HCT116 (cell line): ENCODE data around the gene DYNLT2. TPM values are rescaled to one million over a fixed set of nuclear protein-coding genes. Genes with fewer than 3 reads are reported as not detected.

Experiments
- ATAC-seq: fragments of 200-7000 bp; cut with Tn5 transposase; 2 replicates; pipeline ENCODE4 v1.9.1; 2020; ENCODE audit warnings: mild to moderate bottlenecking, moderate library complexity
- BruUV-seq: library from RNA; stranded (reverse); fragments of 400-500 nt; replicated peaks from 2 replicates; lab custom pipeline; 2021; lab: Mats Ljungman, UMichigan
- CTCF ChIA-PET: fragments of 300-600 bp; sonication (Branson Sonifier 250); formaldehyde crosslinking; loops from one replicate; lab custom pipeline; 2021; ENCODE audit warnings: antibody characterized with exemption; lab: Charles Lee
- POLR2A ChIA-PET: fragments of 300-600, 350-600 bp; sonication (Branson Sonifier 250); formaldehyde crosslinking; loops from one replicate; lab custom pipeline; 2021; ENCODE audit warnings: antibody characterized with exemption; lab: Charles Lee
- RAD21 ChIA-PET, 2 experiments: fragments of 300-600 bp; sonication (Branson Sonifier 250); formaldehyde crosslinking; loops; one replicate each; lab custom pipeline; 2023; ENCODE audit warnings: low total read pairs in 2 of 2; ENCODE audit not compliant: uncharacterized antibody in 2 of 2, unreplicated experiment in 2 of 2, low non-redundant PET in 1 of 2; lab: Charles Lee
- DNase-seq: peaks from one replicate; pipeline ENCODE4 v3.0.0-alpha.2; 2010; ENCODE audit warnings: low read depth, low spot score
- H2AFZ ChIP-seq: fragments of 200-600 bp; shearing (Covaris generic), sonication (generic); 2 replicates; pipeline ENCODE4 v1.6.1; 2017; ENCODE audit warnings: low read depth, mixed run types, mixed read lengths, antibody characterized with exemption, low read length; ENCODE audit not compliant: poor library complexity, severe bottlenecking
- H3K27ac ChIP-seq: 2 replicates; pipeline ENCODE4 v1.5.1; 2012; ENCODE audit warnings: low read depth, low read length
- H3K27me3 ChIP-seq: fragments of 200-600 bp; sonication (generic); 2 replicates; pipeline ENCODE4 v1.6.1; 2016; ENCODE audit warnings: mixed run types, low read length, mixed read lengths; ENCODE audit not compliant: insufficient read depth
- H3K36me3 ChIP-seq, 2 experiments: fragments of 200-500 bp in 1 of 2; fragments of 200-600 bp in 1 of 2; sonication (Bioruptor generic) in 1 of 2; sonication (generic) in 1 of 2; 2 replicates each; pipeline versions ENCODE4 v1.5.1 to v1.6.1; 2014 to 2016; ENCODE audit warnings: low read length in 2 of 2, inconsistent platforms in 1 of 2, mixed read lengths in 1 of 2, mixed run types in 1 of 2; ENCODE audit not compliant: insufficient read depth in 2 of 2, control insufficient read depth in 1 of 2
- H3K4me1 ChIP-seq, 2 experiments: fragments of 200-600 bp in 1 of 2; sonication (generic) in 1 of 2; 2 replicates each; pipeline versions ENCODE4 v1.5.1 to v1.6.1; 2012 to 2017; ENCODE audit warnings: low read length in 2 of 2, inconsistent platforms in 1 of 2, mild to moderate bottlenecking in 1 of 2, mixed read lengths in 1 of 2, mixed run types in 1 of 2, moderate library complexity in 1 of 2; ENCODE audit not compliant: insufficient read depth in 2 of 2, control insufficient read depth in 1 of 2
- H3K4me2 ChIP-seq: fragments of 200-600 bp; sonication (generic); 2 replicates; pipeline ENCODE4 v1.6.1; 2017; ENCODE audit warnings: mixed run types, low read length, mixed read lengths
- H3K4me3 ChIP-seq, 2 experiments: fragments of 200-600 bp in 1 of 2; sonication (generic) in 1 of 2; replicated peaks in 1 of 2; 2 replicates each; pipeline ENCODE4 v1.5.1; 2011 to 2016; ENCODE audit warnings: low read length in 2 of 2, control low read depth in 1 of 2, low read depth in 1 of 2, mild to moderate bottlenecking in 1 of 2, mixed read lengths in 1 of 2, mixed run types in 1 of 2
- H3K79me2 ChIP-seq: fragments of 200-600 bp; sonication (generic); 2 replicates; pipeline ENCODE4 v1.6.1; 2017; ENCODE audit warnings: mild to moderate bottlenecking, mixed run types, low read length, moderate library complexity, mixed read lengths; ENCODE audit not compliant: insufficient read depth
- H3K9ac ChIP-seq: fragments of 200-600 bp; sonication (generic); 2 replicates; pipeline ENCODE4 v1.6.1; 2016; ENCODE audit warnings: low read length, mixed read lengths
- H3K9me2 ChIP-seq: fragments of 200-600 bp; sonication (generic), shearing (Covaris generic); 2 replicates; pipeline ENCODE4 v1.6.1; 2017; ENCODE audit warnings: mixed run types, mild to moderate bottlenecking, moderate library complexity; ENCODE audit not compliant: insufficient read depth
- H3K9me3 ChIP-seq, 2 experiments: fragments of 200-500 bp in 1 of 2; fragments of 200-600 bp in 1 of 2; sonication (Bioruptor generic) in 1 of 2; sonication (generic) in 1 of 2; 2 replicates each; pipeline ENCODE4 v1.6.1; 2014 to 2017; ENCODE audit warnings: low read length in 2 of 2, mixed read lengths in 2 of 2, inconsistent platforms in 1 of 2, low read depth in 1 of 2, mild to moderate bottlenecking in 1 of 2, mixed run types in 1 of 2, moderate library complexity in 1 of 2; ENCODE audit not compliant: control insufficient read depth in 1 of 2, insufficient read depth in 1 of 2
- H4K20me1 ChIP-seq: fragments of 200-600 bp; sonication (generic), shearing (Covaris generic); 2 replicates; pipeline ENCODE4 v1.6.1; 2017; ENCODE audit warnings: mixed run types, mild to moderate bottlenecking, moderate library complexity; ENCODE audit not compliant: insufficient read depth
- CBX3 ChIP-seq: IDR thresholded peaks from 2 replicates; pipeline ENCODE4 v1.6.1; 2012; ENCODE audit warnings: low read depth
- CEBPB ChIP-seq: IDR thresholded peaks from 2 replicates; pipeline ENCODE4 v1.6.1; 2012; ENCODE audit warnings: low read depth
- CTCF ChIP-seq, 3 experiments: fragments of 200-600 bp in 1 of 3; sonication (generic) in 1 of 3; IDR thresholded peaks in 2 of 3; conservative IDR thresholded peaks in 1 of 3; 2 replicates each; pipeline ENCODE4 v1.5.1; 2012 to 2017; ENCODE audit warnings: low read depth in 2 of 3, low read length in 2 of 3, antibody characterized with exemption in 1 of 3, borderline replicate concordance in 1 of 3, control low read depth in 1 of 3, mild to moderate bottlenecking in 1 of 3, mixed read lengths in 1 of 3, mixed run types in 1 of 3, moderate library complexity in 1 of 3; ENCODE audit not compliant: insufficient read depth in 1 of 3
- EGR1 ChIP-seq: IDR thresholded peaks from 2 replicates; pipeline ENCODE4 v1.6.1; 2012; ENCODE audit warnings: low read depth
- EZH2 ChIP-seq: fragments of 200-600 bp; sonication (generic); IDR thresholded peaks from 2 replicates; pipeline ENCODE4 v1.6.1; 2017; ENCODE audit warnings: antibody characterized with exemption, mixed run types
- FOSL1 ChIP-seq: IDR thresholded peaks from 2 replicates; pipeline ENCODE4 v1.6.1; 2012; ENCODE audit warnings: low read depth
- JUND ChIP-seq: IDR thresholded peaks from 2 replicates; pipeline ENCODE4 v1.6.1; 2012
- MAX ChIP-seq: IDR thresholded peaks from 2 replicates; pipeline ENCODE4 v1.6.1; 2012
- POLR2A ChIP-seq: IDR thresholded peaks from 2 replicates; pipeline ENCODE4 v1.7.0; 2011; ENCODE audit warnings: borderline replicate concordance; ENCODE audit not compliant: insufficient read depth, insufficient read length; ENCODE audit errors: extremely low read depth
- POLR2AphosphoS5 ChIP-seq: IDR thresholded peaks from 2 replicates; pipeline ENCODE4 v1.6.1; 2011; ENCODE audit warnings: mild to moderate bottlenecking, low read depth, low read length, moderate library complexity
- RAD21 ChIP-seq: IDR thresholded peaks from 2 replicates; pipeline ENCODE4 v1.6.1; 2012; ENCODE audit warnings: low read depth, mild to moderate bottlenecking
- SIN3A ChIP-seq: IDR thresholded peaks from 2 replicates; pipeline ENCODE4 v1.6.1; 2012; ENCODE audit warnings: low read depth
- SP1 ChIP-seq: IDR thresholded peaks from 2 replicates; pipeline ENCODE4 v1.6.1; 2012; ENCODE audit warnings: low read depth
- SRF ChIP-seq: IDR thresholded peaks from 2 replicates; pipeline ENCODE4 v1.6.1; 2012; ENCODE audit warnings: low read depth
- TCF7L2 ChIP-seq: IDR thresholded peaks from 2 replicates; pipeline ENCODE4 v1.7.0; 2011; ENCODE audit warnings: borderline replicate concordance, inconsistent platforms; ENCODE audit not compliant: insufficient read depth, insufficient read length; ENCODE audit errors: extremely low read depth
- YY1 ChIP-seq: IDR thresholded peaks from 2 replicates; pipeline ENCODE4 v1.6.1; 2011; ENCODE audit warnings: low read length, low read depth, moderate library complexity, mild to moderate bottlenecking; ENCODE audit not compliant: insufficient replicate concordance; ENCODE audit errors: extremely low read depth
- ZFX ChIP-seq: fragments of 450-650 bp; IDR thresholded peaks from 2 replicates; pipeline ENCODE4 v1.6.1; 2017
- intact Hi-C: fragments of 100-400 bp; cut with micrococcal nuclease; formaldehyde crosslinking; loops from 2 replicates; pipeline ENCODE4 v1.10.0; 2022
- total RNA-seq: library from RNA; stranded (reverse); gene quantifications from one replicate; pipeline ENCODE4 v1.2.1, GENCODE V29; 2021; ENCODE audit not compliant: unreplicated experiment

DYNLT2 gene
- total RNA-seq, 1 experiment from 2014 or later = 1.5 TPM

- intact Hi-C loops = no loop called here
- CTCF ChIA-PET = no interaction called here
- Histone ChIP-seq H3K9me2 (no peaks in the 10 kb centered on the region), H3K36me3 (peaks cover 4 to 12% of the 10 kb centered on the region in 2 experiments; a peak in 2 of 4 replicates), H3K27ac (no peak overlapping the region), H3K9ac (no peak overlapping the region), H3K9me3 (no peaks in the 10 kb centered on the region), H3K27me3 (no peaks in the 10 kb centered on the region), H4K20me1 (0 out of 2 replicates have a peak, but pooled peaks cover 4% of the 10 kb centered on the region), H3K4me3 (no peak overlapping the region), H2AFZ (no peak overlapping the region), H3K4me1 (peaks cover 16 to 22% of the 10 kb centered on the region in 2 experiments), H3K79me2 (peaks cover 63% of the 10 kb centered on the region), H3K4me2 (no peak overlapping the region)
- no peak for ATAC-seq
- RAD21 ChIA-PET = no interaction called here
- no peak for DNase-seq
- TF ChIP-seq CTCF (IDR thresholded peaks at IDR 0.05 in 2 of 3, conservative IDR thresholded peaks at IDR 0.05 in 1 of 3; ENCODE audit: borderline replicate concordance in 1 of 3, insufficient read depth in 1 of 3, low read depth in 2 of 3, low read length in 2 of 3) = peak in 2 of 3 experiments; percentile 14 to 27; a peak in 2 of 6 replicates
- no peak for TF ChIP-seq ZFX
- BruUV-seq = no TSS peak
- POLR2A ChIA-PET = no interaction called here
Observed at GRCh38 chr6:169720207-169720855, 31.0 kb downstream of the DYNLT2 start.

GRCh38 chr6:169719117-169719516 lies 32.3 kb downstream of the DYNLT2 start:
- CTCF ChIA-PET = no interaction called here
- DNase-seq (no peak), ATAC-seq (no peak)
- Histone ChIP-seq H3K79me2 (peaks cover 63% of the 10 kb centered on the region), H3K4me1 (peaks cover 9 to 15% of the 10 kb centered on the region in 2 experiments; a peak in 3 of 4 replicates), H3K9ac (no peak overlapping the region), H4K20me1 (0 out of 2 replicates have a peak, but pooled peaks cover 4% of the 10 kb centered on the region), H3K9me2 (no peaks in the 10 kb centered on the region), H3K9me3 (no peaks in the 10 kb centered on the region), H3K27me3 (no peaks in the 10 kb centered on the region), H3K27ac (no peak overlapping the region), H3K4me2 (no peak overlapping the region), H3K4me3 (no peak overlapping the region), H2AFZ (no peak overlapping the region), H3K36me3 (peaks cover 10 to 19% of the 10 kb centered on the region in 2 experiments; a peak in 2 of 4 replicates)
- no TSS peak for BruUV-seq
- RAD21 ChIA-PET = no interaction called here
- POLR2A ChIA-PET = no interaction called here
- no peak for TF ChIP-seq CEBPB
- TF ChIP-seq EZH2 = no peak
- TF ChIP-seq POLR2A = no peak
- no peak for TF ChIP-seq FOSL1
- TF ChIP-seq CBX3 = no peak
- TF ChIP-seq CTCF (IDR thresholded peaks at IDR 0.05 in 2 of 3, conservative IDR thresholded peaks at IDR 0.05 in 1 of 3; ENCODE audit: borderline replicate concordance in 1 of 3, insufficient read depth in 1 of 3, low read depth in 2 of 3, low read length in 2 of 3) = no peak
- no peak for TF ChIP-seq SP1
- TF ChIP-seq TCF7L2 = no peak
- TF ChIP-seq MAX = no peak
- no peak for TF ChIP-seq YY1
- TF ChIP-seq SIN3A = no peak
- no peak for TF ChIP-seq RAD21
- no peak for TF ChIP-seq EGR1
- TF ChIP-seq SRF = no peak
- no peak for TF ChIP-seq JUND
- no peak for TF ChIP-seq POLR2AphosphoS5
- intact Hi-C loops = no loop called here
